Uterus (tissue), 4 donors: Measurements from ENCODE around the gene SKAP2. TPM values are rescaled to one million over a fixed set of nuclear protein-coding genes. Genes with fewer than 3 reads are reported as not detected.
A peak's percentile ranks its signal among the peaks of the same experiment; 100 is the strongest.

ENCODE experiments used
- DNase-seq, 2 donors: peaks; one replicate each; pipeline ENCODE4 v3.0.0-alpha.2; 2019 to 2020
- H3K27ac ChIP-seq, 2 donors: fragments of 200-600 bp; sonication (generic); 1 replicate in 1 of 2; 2 replicates in 1 of 2; pipeline ENCODE4 v1.5.1; 2016 to 2018
- H3K27me3 ChIP-seq, 2 donors: fragments of 200-600 bp; sonication (generic); one replicate each; pipeline ENCODE4 v1.5.1; 2018 to 2019; ENCODE audit warnings: control low read depth in 1 of 2
- H3K36me3 ChIP-seq, 2 donors: fragments of 200-600 bp; sonication (generic); one replicate each; pipeline ENCODE4 v1.5.1; 2019; ENCODE audit warnings: control low read depth in 1 of 2
- H3K4me1 ChIP-seq, 2 donors: fragments of 200-600 bp; sonication (generic); one replicate each; pipeline ENCODE4 v1.5.1; 2018 to 2019; ENCODE audit warnings: control low read depth in 1 of 2
- H3K4me3 ChIP-seq, 2 donors: fragments of 200-600 bp; sonication (generic); 1 replicate in 1 of 2; 2 replicates in 1 of 2; pipeline ENCODE4 v1.5.1; 2018 to 2019; ENCODE audit warnings: mild to moderate bottlenecking in 1 of 2
- H3K9me3 ChIP-seq, 2 donors: fragments of 200-600 bp; sonication (generic); one replicate each; pipeline ENCODE4 v1.5.1; 2019; ENCODE audit warnings: control low read depth in 1 of 2
- CTCF ChIP-seq, 4 experiments: fragments of 200-600 bp in 2 of 4; fragments of 450-650 bp in 2 of 4; sonication (generic) in 2 of 4; IDR thresholded peaks; one replicate each; pipeline ENCODE4 v1.5.1; 2016 to 2019; ENCODE audit warnings: antibody characterized with exemption in 4 of 4, mild to moderate bottlenecking in 2 of 4, moderate library complexity in 1 of 4
- POLR2A ChIP-seq, 2 donors: fragments of 450-650 bp; IDR thresholded peaks; one replicate each; pipeline ENCODE4 v1.6.1; 2016; ENCODE audit warnings: antibody characterized with exemption in 2 of 2, mild to moderate bottlenecking in 1 of 2, moderate library complexity in 1 of 2
- intact Hi-C: fragments of 100-400 bp; cut with DNase I; formaldehyde crosslinking; loops from one replicate; pipeline ENCODE4 v1.15.1; 2023; ENCODE audit warnings: low total_unique reads
- total RNA-seq, 4 donors: library from RNA; depleted of rRNA in 3 of 4; stranded (reverse); fragments of >200 nt in 3 of 4; gene quantifications; one replicate each; pipeline versions ENCODE4 v1.1.0 to v1.2.4, GENCODE V29; 2014 to 2023
- donor health status: DM: yes; HTN: yes; CAD: no.

The SKAP2 gene
- total RNA-seq, 4 donors from 2014 or later: 3.3 to 50.6 (median 12.6) TPM

- intact Hi-C loops: no loop called here
- H3K4me3 ChIP-seq: no peak overlapping the region
- no peak overlapping the region for H3K27ac ChIP-seq
Observed at GRCh38 chr7:26862834-26863233, 1.6 kb downstream of the SKAP2 start.

GRCh38 chr7:26861050-26861449 is 3.3 kb downstream of the SKAP2 start:
- Histone ChIP-seq H3K4me3 (no peak overlapping the region), H3K27ac (no peak overlapping the region), H3K9me3 (no peaks in the 10 kb centered on the region), H3K36me3 (no peaks in the 10 kb centered on the region), H3K4me1 (no peaks in the 10 kb centered on the region), H3K27me3 (peaks cover 12 to 80% of the 10 kb centered on the region in 2 donors)
- DNase-seq: no peak
- TF ChIP-seq CTCF (IDR thresholded peaks at IDR 0.05) (no peak), POLR2A (IDR thresholded peaks at IDR 0.05) (no peak)
- intact Hi-C loops: no loop called here

More at GRCh38 chr7:26862834-26863233, 1.6 kb downstream of the SKAP2 start:
- DNase-seq: no peak
- Histone ChIP-seq H3K4me1 (no peaks in the 10 kb centered on the region), H3K36me3 (no peaks in the 10 kb centered on the region), H3K9me3 (no peaks in the 10 kb centered on the region), H3K27me3 (peaks cover 0 to 64% of the 10 kb centered on the region in 2 donors)
- TF ChIP-seq CTCF (IDR thresholded peaks at IDR 0.05) (no peak), POLR2A (IDR thresholded peaks at IDR 0.05) (no peak)

- Histone ChIP-seq H3K27ac (no peak overlapping the region), H3K9me3 (no peaks in the 10 kb centered on the region), H3K27me3 (peaks cover 14 to 87% of the 10 kb centered on the region in 2 donors), H3K36me3 (no peaks in the 10 kb centered on the region), H3K4me1 (no peaks in the 10 kb centered on the region), H3K4me3 (no peak overlapping the region)
- intact Hi-C loops: no loop called here
- TF ChIP-seq POLR2A (IDR thresholded peaks at IDR 0.05) (no peak), CTCF (IDR thresholded peaks at IDR 0.05) (no peak)
- DNase-seq: no peak
Observed at GRCh38 chr7:26860361-26860760, 4.0 kb downstream of the SKAP2 start.

- Histone ChIP-seq H3K9me3 (no peaks in the 10 kb centered on the region), H3K36me3 (no peaks in the 10 kb centered on the region), H3K27me3 (peaks cover 20 to 93% of the 10 kb centered on the region in 2 donors), H3K27ac (no peak overlapping the region), H3K4me3 (no peak overlapping the region), H3K4me1 (no peaks in the 10 kb centered on the region)
- DNase-seq: no peak
- no peak for TF ChIP-seq POLR2A (IDR thresholded peaks at IDR 0.05)
- TF ChIP-seq CTCF (IDR thresholded peaks at IDR 0.05): no peak
- intact Hi-C loops: loop anchor here (5.0 kb wide), 1 partner anchor 303 kb away; no protein-coding TSS in a partner anchor
Observed at GRCh38 chr7:26859720-26860119, 4.7 kb downstream of the SKAP2 start.

- intact Hi-C loops: loop anchor here (5.0 kb wide), 1 partner anchor 304 kb away; no protein-coding TSS in a partner anchor
Observed at GRCh38 chr7:26858735-26859134, 5.7 kb downstream of the SKAP2 start.

More at GRCh38 chr7:26858735-26859134, 5.7 kb downstream of the SKAP2 start:
- DNase-seq: no peak
- Histone ChIP-seq H3K4me3 (no peak overlapping the region), H3K4me1 (no peaks in the 10 kb centered on the region), H3K9me3 (no peaks in the 10 kb centered on the region), H3K27me3 (peaks cover 24 to 91% of the 10 kb centered on the region in 2 donors), H3K27ac (peak overlapping the region in 1 of 2 donors; percentile 30), H3K36me3 (no peaks in the 10 kb centered on the region)
- TF ChIP-seq POLR2A (IDR thresholded peaks at IDR 0.05): no peak
- no peak for TF ChIP-seq CTCF (IDR thresholded peaks at IDR 0.05)
